ENCODE data around the gene AFF3. TPM values are rescaled to one million over a fixed set of nuclear protein-coding genes. Genes with fewer than 3 reads are reported as not detected.

AFF3 gene
- total RNA-seq, 1 experiment from 2014 or later = not detected

DNA sequence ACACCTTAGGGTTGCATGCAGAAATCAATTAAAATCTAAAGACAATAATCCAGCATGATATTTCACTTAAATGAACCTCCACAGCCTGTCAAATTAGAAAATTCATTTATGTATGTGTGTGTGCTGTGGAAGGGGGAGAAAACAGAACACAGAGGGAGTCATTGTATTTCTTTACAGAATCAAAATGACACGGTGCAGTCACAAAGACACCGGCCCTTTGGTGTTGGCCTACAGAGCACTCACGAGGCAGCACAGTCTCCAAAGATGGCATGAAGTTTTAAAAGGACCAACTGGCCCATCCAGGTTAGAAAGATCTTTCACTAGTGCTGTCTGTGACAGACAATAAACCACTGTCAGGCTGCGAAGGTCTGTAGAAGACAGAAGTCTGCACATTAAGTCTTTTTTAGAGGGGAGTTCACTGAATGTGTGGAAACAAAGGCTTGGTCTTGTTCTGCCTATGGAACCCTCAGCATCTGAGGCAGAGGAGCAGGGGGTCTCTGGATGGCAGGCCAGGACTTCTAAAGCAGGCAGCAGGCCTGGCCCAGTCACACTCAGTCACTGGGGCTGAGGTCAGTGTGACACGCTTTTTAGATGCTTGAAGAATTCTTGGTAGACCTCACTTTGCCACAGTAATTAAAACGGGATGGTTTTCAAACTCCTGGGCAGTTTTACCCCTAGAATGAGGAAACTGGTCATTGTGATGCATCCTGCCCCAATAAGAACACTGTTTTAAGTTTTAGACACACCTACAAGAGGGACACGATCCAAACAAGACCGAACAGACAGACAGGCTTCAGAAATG lies 184.9 kb downstream of the AFF3 start:
- CTCF ChIA-PET = no interaction called here
- intact Hi-C loops (cut with micrococcal nuclease; ENCODE audit: unreplicated experiment) = no loop called here
- Mint-ChIP-seq H3K27me3 (ENCODE audit: unreplicated experiment) (peaks cover 75% of the 10 kb centered on the region), H3K9me3 (ENCODE audit: low read depth, unreplicated experiment) (no peaks in the 10 kb centered on the region), H3K36me3 (ENCODE audit: insufficient read depth, unreplicated experiment) (no peaks in the 10 kb centered on the region), H3K27ac (ENCODE audit: unreplicated experiment) (no peak overlapping the region), H3K4me1 (ENCODE audit: low read depth, unreplicated experiment) (no peaks in the 10 kb centered on the region), H3K4me3 (ENCODE audit: low read depth, unreplicated experiment) (no peak overlapping the region)
- BruUV-seq (replicated peaks) = no TSS peak
- TF ChIP-seq, protein P1, sequence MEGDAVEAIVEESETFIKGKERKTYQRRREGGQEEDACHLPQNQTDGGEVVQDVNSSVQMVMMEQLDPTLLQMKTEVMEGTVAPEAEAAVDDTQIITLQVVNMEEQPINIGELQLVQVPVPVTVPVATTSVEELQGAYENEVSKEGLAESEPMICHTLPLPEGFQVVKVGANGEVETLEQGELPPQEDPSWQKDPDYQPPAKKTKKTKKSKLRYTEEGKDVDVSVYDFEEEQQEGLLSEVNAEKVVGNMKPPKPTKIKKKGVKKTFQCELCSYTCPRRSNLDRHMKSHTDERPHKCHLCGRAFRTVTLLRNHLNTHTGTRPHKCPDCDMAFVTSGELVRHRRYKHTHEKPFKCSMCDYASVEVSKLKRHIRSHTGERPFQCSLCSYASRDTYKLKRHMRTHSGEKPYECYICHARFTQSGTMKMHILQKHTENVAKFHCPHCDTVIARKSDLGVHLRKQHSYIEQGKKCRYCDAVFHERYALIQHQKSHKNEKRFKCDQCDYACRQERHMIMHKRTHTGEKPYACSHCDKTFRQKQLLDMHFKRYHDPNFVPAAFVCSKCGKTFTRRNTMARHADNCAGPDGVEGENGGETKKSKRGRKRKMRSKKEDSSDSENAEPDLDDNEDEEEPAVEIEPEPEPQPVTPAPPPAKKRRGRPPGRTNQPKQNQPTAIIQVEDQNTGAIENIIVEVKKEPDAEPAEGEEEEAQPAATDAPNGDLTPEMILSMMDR (IDR thresholded peaks at IDR 0.05; ENCODE audit: unreplicated experiment) = no peak
- DNase-seq = no peak

DNA sequence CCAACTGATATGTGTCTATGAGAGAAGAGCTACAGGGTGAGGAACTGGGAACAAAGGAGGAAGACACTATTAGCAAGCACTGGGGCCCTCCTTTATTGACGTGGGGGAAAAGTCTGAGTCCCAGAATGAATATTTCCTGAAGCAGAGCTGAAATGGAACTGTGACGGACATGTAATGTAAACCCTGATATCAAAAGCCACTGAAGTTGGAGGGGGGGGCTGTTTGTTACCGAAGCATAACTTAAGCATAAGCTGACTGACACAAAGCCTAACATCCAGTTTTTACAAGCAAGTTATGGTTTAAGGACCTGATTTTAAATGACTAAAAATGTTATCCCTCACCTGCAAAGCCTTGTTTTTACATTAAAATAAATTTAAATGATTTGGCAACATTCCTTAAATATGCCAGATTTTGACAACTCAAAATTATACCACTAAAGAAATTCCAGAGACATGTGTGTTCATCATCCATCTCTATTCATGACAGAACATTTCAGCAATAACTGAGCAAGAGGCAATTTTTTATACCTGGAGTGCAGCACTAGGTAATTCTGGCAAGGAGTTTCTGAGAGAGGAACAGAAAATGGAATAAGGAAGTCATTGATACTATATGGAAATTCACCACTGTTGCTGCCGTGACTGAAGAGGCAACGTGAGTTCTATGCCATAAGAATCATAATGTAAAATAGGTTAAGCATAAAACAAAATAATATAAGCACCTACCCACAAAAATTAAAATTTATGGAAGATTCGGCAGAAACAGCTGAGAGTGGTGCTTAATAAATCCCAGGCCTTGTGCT lies 186.0 kb downstream of the AFF3 start:
- no peak overlapping the region for H3K4me3 Mint-ChIP-seq (ENCODE audit: low read depth, unreplicated experiment)
- CTCF ChIA-PET = no interaction called here
- BruUV-seq (replicated peaks) = no TSS peak
- no peaks in the 10 kb centered on the region for H3K4me1 Mint-ChIP-seq (ENCODE audit: low read depth, unreplicated experiment)
- no peaks in the 10 kb centered on the region for H3K9me3 Mint-ChIP-seq (ENCODE audit: low read depth, unreplicated experiment)
- TF ChIP-seq, protein P1 (IDR thresholded peaks at IDR 0.05; ENCODE audit: unreplicated experiment) = no peak
- H3K27me3 Mint-ChIP-seq (ENCODE audit: unreplicated experiment) = peaks cover 75% of the 10 kb centered on the region
- H3K27ac Mint-ChIP-seq (ENCODE audit: unreplicated experiment) = no peak overlapping the region
- no peaks in the 10 kb centered on the region for H3K36me3 Mint-ChIP-seq (ENCODE audit: insufficient read depth, unreplicated experiment)
- DNase-seq = no peak
- intact Hi-C loops (cut with micrococcal nuclease; ENCODE audit: unreplicated experiment) = no loop called here

DNA sequence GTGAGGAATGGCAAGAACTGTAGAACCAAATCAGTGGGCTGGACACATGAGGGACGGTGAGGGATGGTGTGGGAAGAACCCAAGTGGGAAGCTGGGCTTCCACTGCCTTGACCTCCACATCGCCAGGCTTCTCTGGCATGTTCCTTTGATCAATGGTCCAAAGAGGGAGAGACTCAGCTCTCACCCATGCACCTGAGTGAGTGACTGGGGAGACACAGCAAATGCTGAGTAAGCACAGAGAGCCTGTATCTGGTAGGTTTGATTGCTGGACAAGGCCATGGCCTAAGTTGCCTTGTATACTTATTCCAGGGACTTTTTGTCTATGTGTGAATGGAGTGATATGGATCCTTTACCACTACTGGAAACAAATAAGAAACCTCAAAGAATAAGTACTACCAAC lies 188.6 kb downstream of the AFF3 start:
- intact Hi-C loops (cut with micrococcal nuclease; ENCODE audit: unreplicated experiment) = no loop called here
- H3K36me3 Mint-ChIP-seq (ENCODE audit: insufficient read depth, unreplicated experiment) = no peaks in the 10 kb centered on the region
- no peak for DNase-seq
- no peak overlapping the region for H3K4me3 Mint-ChIP-seq (ENCODE audit: low read depth, unreplicated experiment)
- no peaks in the 10 kb centered on the region for H3K4me1 Mint-ChIP-seq (ENCODE audit: low read depth, unreplicated experiment)
- CTCF ChIA-PET = no interaction called here
- no peak overlapping the region for H3K27ac Mint-ChIP-seq (ENCODE audit: unreplicated experiment)
- BruUV-seq (replicated peaks) = no TSS peak
- H3K9me3 Mint-ChIP-seq (ENCODE audit: low read depth, unreplicated experiment) = no peaks in the 10 kb centered on the region
- H3K27me3 Mint-ChIP-seq (ENCODE audit: unreplicated experiment) = peaks cover 68% of the 10 kb centered on the region
- TF ChIP-seq, protein P1 (IDR thresholded peaks at IDR 0.05; ENCODE audit: unreplicated experiment) = no peak

DNA sequence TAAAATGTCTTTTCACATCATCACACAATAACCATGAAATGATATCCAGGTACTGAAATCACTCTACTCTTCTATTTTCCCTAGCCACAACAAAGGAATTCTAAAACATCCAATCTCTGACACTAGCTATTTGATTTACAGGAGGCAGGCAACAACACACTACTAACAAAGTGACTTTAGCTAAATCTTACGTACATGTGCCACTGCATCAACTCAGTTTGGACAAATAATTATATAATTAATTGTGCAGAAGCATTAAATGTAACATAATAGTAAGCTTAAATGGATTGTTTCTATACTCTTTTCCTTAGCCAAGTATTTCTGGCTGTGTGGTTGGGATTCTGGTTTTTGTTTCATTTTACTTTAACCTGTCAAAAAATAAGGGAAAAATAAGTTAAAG lies 192.4 kb downstream of the AFF3 start:
- BruUV-seq (replicated peaks) = no TSS peak
- no peaks in the 10 kb centered on the region for H3K4me1 Mint-ChIP-seq (ENCODE audit: low read depth, unreplicated experiment)

More for the DNA sequence above, 192.4 kb downstream of the AFF3 start:
- H3K36me3 Mint-ChIP-seq (ENCODE audit: insufficient read depth, unreplicated experiment) = no peaks in the 10 kb centered on the region
- DNase-seq = no peak
- no peaks in the 10 kb centered on the region for H3K9me3 Mint-ChIP-seq (ENCODE audit: low read depth, unreplicated experiment)
- no peak overlapping the region for H3K4me3 Mint-ChIP-seq (ENCODE audit: low read depth, unreplicated experiment)
- peaks cover 68% of the 10 kb centered on the region for H3K27me3 Mint-ChIP-seq (ENCODE audit: unreplicated experiment)
- intact Hi-C loops (cut with micrococcal nuclease; ENCODE audit: unreplicated experiment) = no loop called here
- no peak overlapping the region for H3K27ac Mint-ChIP-seq (ENCODE audit: unreplicated experiment)
- CTCF ChIA-PET = no interaction called here
- TF ChIP-seq, protein P1 (IDR thresholded peaks at IDR 0.05; ENCODE audit: unreplicated experiment) = no peak

All from Calu3 (cell line).